ENCODE measurements around the gene WNT10A.

GRCh38 chr2:218854860-218855259, 25.8 kb upstream of the WNT10A start:
- TF ChIP-seq CTCF (IDR thresholded peaks at IDR 0.05; ENCODE audit: poor library complexity) (no peak), EZH2phosphoT487 (IDR thresholded peaks at IDR 0.05; ENCODE audit: low read depth, severe bottlenecking, unreplicated experiment) (no peak)

Data from hepatocyte (in vitro differentiated cells).